RWPE1 (cell line): ENCODE data around the gene TRIM41.
A peak's percentile ranks its signal among the peaks of the same experiment; 100 is the strongest.

Experiments used
- CTCF ChIA-PET: fragments of 350-600 bp; sonication (Branson Sonifier 250); formaldehyde crosslinking; extraction: SDS; loops from one replicate; lab custom pipeline; 2021; lab: Yijun Ruan, JAX
- POLR2A ChIA-PET: fragments of 400-600 bp; formaldehyde crosslinking; extraction: SDS; loops from one replicate; lab custom pipeline; 2020; ENCODE audit warnings: antibody characterized with exemption; ENCODE audit not compliant: low non-redundant PET; lab: Yijun Ruan, JAX
- DNase-seq: peaks from one replicate; pipeline ENCODE4 v3.0.0; 2012; ENCODE audit warnings: low spot score
- H3K27ac ChIP-seq: fragments of 450-650 bp; 2 replicates; pipeline ENCODE4 v1.5.1; 2017
- CTCF ChIP-seq: fragments of 450-650 bp; conservative IDR thresholded peaks from 2 replicates; pipeline ENCODE4 v1.5.1; 2017; ENCODE audit warnings: low read depth, mild to moderate bottlenecking

The TRIM41 gene

GRCh38 chr5:181246276-181247049 lies 23.4 kb downstream of the TRIM41 start:
- H3K27ac ChIP-seq: peak overlapping the region; percentile 97
- peak; percentile 93 for DNase-seq
- ChIA-PET CTCF (interaction anchor here (0.6 kb wide), 1 partner anchor 755 kb away, joined by 3 read pairs; no protein-coding TSS in a partner anchor), POLR2A (interaction anchor here (0.5 to 1.4 kb wide), 3 partner anchors 23 to 62 kb away, joined by 3 to 4 read pairs (median 3); no protein-coding TSS in a partner anchor)
- no peak for TF ChIP-seq CTCF

- POLR2A ChIA-PET: no interaction called here
- H3K27ac ChIP-seq: peak overlapping the region; percentile 97
- CTCF ChIA-PET: no interaction called here
- no peak for TF ChIP-seq CTCF
- DNase-seq: no peak
Measured at GRCh38 chr5:181248277-181248676, 25.2 kb downstream of the TRIM41 start.

- DNase-seq: no peak
- CTCF ChIA-PET: interaction anchor here (0.6 to 1.6 kb wide), 3 partner anchors 16 to 71 kb away, joined by 3 to 5 read pairs (median 3); no protein-coding TSS in a partner anchor
- POLR2A ChIA-PET: interaction anchor here (0.8 kb wide), 1 partner anchor 87 kb away, joined by 4 read pairs; no protein-coding TSS in a partner anchor
- no peak for TF ChIP-seq CTCF
- H3K27ac ChIP-seq: no peak overlapping the region
Measured at GRCh38 chr5:181255276-181255675, 32.2 kb downstream of the TRIM41 start.

GRCh38 chr5:181255836-181256578 lies 32.9 kb downstream of the TRIM41 start:
- no peak for DNase-seq
- no peak for TF ChIP-seq CTCF
- CTCF ChIA-PET: interaction anchor here (0.7 to 1.6 kb wide), 3 partner anchors 17 to 72 kb away, joined by 3 to 5 read pairs (median 3); no protein-coding TSS in a partner anchor
- POLR2A ChIA-PET: interaction anchor here (0.8 kb wide), 1 partner anchor 88 kb away, joined by 4 read pairs; no protein-coding TSS in a partner anchor
- H3K27ac ChIP-seq: no peak overlapping the region

- ChIA-PET CTCF (no interaction called here), POLR2A (no interaction called here)
- no peak overlapping the region for H3K27ac ChIP-seq
- TF ChIP-seq CTCF: no peak
- no peak for DNase-seq
Measured at GRCh38 chr5:181258576-181258975, 35.5 kb downstream of the TRIM41 start.

GRCh38 chr5:181259283-181259682 lies 36.2 kb downstream of the TRIM41 start:
- H3K27ac ChIP-seq: no peak overlapping the region
- TF ChIP-seq CTCF: no peak
- DNase-seq: no peak
- CTCF ChIA-PET: no interaction called here
- POLR2A ChIA-PET: no interaction called here
